CD4-positive, alpha-beta T cell treated with Interleukin-15 for 4 hours (primary cell): ENCODE data around the gene CDH23.

Source experiments
- DNase-seq: peaks from one replicate; pipeline ENCODE4 v3.0.0-alpha.2; 2020; ENCODE audit warnings: low spot score

Gene CDH23

GRCh38 chr10:71565284-71566000 is 168.7 kb downstream of the CDH23 start:
- DNase-seq: no peak

DNA sequence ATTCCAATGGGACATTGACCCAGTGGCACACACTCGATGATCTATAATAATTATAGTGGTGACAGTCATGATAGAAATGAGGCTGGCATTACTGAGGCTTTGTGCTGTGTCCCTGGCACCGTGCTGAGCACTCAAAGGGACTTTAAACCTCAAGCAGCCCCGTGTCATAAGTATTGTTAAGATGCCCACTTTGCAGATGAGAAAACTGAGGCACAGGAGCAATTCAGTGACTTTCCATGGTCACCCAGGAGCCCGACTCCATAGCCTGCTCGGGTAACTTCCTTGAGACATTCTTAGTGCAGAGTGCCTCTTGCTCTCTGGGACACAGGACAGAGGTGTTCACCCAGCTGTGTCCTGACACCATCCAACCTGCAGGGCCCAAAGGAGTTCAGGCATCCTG is 170.3 kb downstream of the CDH23 start:
- no peak for DNase-seq

GRCh38 chr10:71568896-71569492 is 172.3 kb downstream of the CDH23 start:
- DNase-seq: no peak

- peak; percentile 78 for DNase-seq
Observed at GRCh38 chr10:71569775-71570588, 173.3 kb downstream of the CDH23 start.

GRCh38 chr10:71571460-71572175 is 174.9 kb downstream of the CDH23 start:
- DNase-seq: no peak

DNA sequence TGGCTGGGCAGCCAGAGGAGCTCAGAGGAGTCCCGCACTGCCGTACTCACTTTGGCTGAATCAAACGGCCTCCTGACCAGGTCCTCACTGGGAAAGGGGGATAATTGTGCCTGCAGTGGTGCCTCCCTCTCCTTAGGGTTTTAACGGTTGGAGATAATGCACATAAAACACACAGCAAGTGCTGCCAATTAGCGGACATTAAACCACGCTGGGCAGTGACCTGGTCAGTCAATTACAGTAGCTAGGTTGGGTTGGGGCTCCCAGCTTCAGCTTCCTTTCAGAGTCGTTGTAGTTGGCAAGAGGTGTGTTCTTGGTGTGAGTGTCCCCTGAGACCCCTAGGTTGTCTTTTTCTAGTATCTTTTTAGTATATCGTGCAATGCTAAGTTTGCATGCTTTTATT is 176.2 kb downstream of the CDH23 start:
- no peak for DNase-seq

DNA sequence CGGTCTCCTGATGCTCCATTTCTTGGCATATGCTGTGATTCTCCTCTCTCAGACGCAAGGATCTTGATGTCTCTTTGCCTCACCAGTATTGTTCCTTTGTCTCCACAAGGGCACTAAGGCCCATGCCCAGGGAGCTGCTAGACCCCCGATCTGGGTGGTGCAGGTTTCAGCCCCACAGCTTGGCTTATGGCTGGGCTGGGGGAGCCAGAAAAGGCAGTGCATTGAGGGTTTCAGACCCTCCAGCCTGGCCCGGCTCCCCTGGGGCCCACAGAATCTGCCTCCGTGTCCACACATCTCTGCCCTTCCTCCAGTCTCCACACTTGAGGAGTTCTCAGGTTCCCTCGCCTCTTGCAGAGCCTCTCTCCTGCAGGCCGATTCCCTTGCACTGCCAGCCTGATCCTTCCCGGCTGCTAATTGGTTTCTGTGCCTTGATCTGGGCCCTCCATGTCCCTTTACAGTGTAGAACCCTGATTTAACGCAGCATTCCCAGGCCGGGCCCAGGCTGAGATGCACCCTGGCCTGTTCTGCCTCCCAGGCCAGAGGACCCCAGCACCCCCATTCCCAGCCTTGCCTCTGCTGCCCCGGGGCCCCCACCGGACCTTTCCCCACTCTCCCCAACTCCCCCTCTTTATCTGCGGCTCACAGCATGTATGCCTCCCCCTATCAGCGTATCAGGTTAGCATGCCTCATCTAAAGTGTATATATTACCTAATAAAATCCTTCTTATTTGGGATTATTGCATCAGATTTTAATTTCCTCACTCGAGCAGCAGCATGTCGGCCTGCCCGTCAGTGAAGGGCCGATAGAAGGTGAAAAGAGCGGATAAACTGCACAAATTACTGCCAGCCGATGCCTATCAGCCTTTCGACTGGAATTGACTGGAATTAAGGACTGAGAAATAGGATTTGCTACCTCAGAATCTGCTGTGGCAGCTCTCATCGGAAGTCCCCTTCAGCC is 177.1 kb downstream of the CDH23 start:
- DNase-seq: no peak

DNA sequence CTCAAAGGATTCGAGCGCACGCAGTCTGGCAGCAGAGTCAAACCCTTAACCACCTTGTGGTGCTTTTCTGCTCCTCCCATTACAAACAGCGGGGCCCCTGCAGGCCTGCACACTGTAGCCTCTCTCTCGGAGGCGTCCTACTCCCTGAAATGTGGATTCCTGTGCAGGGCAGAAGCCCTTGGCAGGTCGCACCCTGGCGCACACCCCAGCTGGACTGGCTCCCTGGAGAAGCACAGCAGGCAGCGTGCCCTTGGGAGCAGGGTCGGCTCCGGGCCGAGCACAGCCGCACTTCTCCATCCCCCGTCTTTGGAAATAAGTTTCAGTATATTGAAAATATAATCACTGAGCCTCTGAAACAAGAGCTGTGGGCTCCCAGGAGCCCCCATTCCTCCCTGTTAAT is 178.7 kb downstream of the CDH23 start:
- no peak for DNase-seq

GRCh38 chr10:71575934-71576801 is 179.4 kb downstream of the CDH23 start:
- DNase-seq: no peak

DNA sequence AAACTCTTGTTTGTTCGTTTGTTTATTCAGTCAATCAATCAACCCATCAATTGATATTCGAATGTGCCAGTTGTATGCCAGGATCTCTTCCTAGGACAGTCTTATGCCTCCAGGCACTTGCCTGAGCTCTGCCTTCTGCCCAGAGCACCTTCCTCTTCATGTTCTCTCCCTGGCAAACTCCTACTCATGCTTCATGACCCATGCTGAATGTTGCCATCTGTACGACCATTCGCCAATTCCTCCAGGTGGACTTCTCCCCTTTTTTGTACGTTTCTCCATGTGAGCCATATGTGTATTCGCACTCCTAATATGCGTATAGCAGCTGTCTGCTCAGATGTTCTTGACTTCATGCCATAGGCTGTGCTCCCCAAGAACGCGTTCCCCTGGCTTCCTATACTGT is 180.1 kb downstream of the CDH23 start:
- no peak for DNase-seq

DNA sequence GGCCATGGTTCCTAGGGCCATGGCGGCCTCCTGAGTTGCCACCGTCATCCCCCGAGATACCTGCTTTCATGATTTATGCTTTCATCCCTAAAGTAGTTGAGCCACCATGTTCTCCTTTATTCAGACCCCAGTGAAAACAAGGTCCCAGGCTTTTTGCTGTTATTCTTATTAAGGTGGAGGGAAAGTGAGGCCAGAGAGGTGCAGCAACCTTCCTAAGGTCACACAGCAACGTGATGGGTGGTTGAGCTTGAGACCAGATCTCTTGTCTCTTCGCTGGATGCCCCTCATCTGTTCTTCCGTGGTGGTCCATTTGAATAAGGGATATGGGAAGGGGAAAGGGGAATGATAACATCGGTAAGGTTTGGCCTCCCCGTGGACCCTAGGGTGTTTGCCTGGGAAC is 180.6 kb downstream of the CDH23 start:
- DNase-seq: no peak

- DNase-seq: no peak
Observed at GRCh38 chr10:71578069-71578468, 181.3 kb downstream of the CDH23 start.

- DNase-seq: no peak
Observed at GRCh38 chr10:71579668-71580067, 182.9 kb downstream of the CDH23 start.

- DNase-seq: no peak
Observed at GRCh38 chr10:71580415-71580814, 183.7 kb downstream of the CDH23 start.

GRCh38 chr10:71580926-71581325 is 184.2 kb downstream of the CDH23 start:
- no peak for DNase-seq

GRCh38 chr10:71581376-71581775 is 184.7 kb downstream of the CDH23 start:
- no peak for DNase-seq

- DNase-seq: no peak
Observed at GRCh38 chr10:71582019-71582418, 185.3 kb downstream of the CDH23 start.

DNA sequence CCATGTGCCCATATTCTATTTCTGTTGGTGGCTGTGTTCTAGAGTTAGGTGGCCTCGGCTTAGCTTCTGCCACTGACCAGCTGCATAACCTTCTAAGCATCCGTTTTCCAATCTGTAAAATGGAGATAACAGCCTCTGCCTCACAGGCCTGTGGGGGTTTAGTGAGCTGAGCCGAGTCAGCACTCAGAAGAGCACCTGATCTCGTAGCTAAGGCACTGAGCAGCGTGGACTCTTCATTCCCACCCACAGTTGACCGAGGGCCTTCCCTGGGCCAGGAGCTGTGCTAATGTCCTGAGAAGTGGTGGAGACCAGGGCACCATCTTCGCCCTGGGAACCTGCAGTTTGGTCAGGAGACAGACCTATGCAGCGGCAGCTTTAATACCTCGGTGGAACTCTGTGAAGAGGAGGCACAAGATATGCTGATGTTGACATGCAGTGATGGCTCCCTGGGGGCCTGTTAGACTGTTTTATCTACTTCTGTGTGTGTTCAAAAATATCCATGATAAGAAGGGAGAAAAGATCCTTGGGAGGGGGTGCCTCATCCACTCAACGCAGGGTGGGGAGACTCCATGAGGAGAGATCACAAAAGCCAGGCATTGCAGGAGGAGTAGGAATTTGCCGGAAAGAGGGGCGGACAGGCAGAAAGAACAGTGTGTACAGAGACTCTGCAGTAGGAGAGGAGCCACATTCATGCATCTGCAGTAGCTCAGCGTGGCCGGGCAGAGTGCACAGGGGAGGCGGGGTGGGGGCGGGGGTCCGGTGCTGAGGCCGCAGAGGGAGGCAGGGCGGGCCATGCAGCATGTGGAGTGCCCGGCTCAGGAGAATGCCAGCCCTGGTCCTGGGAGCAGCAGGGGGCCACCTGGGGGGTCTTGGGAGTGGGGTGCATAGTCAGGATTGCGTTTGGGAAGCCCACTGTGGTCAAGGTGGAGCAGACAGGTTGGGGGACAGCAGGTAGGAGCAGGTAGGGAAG is 186.1 kb downstream of the CDH23 start:
- no peak for DNase-seq

- no peak for DNase-seq
Observed at GRCh38 chr10:71584461-71584860, 187.7 kb downstream of the CDH23 start.
